GM12878 (cell line): Measurements from ENCODE around the gene MAGI3. TPM values are rescaled to one million over a fixed set of nuclear protein-coding genes. Genes with fewer than 3 reads are reported as not detected.

Experiments used
- ATAC-seq: fragments of 200-7000 bp; cut with Tn5 transposase; 3 replicates; pipeline ENCODE4 v1.9.1; 2020; ENCODE audit warnings: mild to moderate bottlenecking, moderate library complexity
- BruUV-seq: library from RNA; stranded (reverse); fragments of 400-500 nt; replicated peaks from 2 replicates; lab custom pipeline; 2021; lab: Mats Ljungman, UMichigan
- CTCF ChIA-PET: fragments of 300-600 bp; sonication (Branson Sonifier 250); formaldehyde crosslinking; extraction: SDS; loops from one replicate; lab custom pipeline; 2021; ENCODE audit warnings: inconsistent platforms; lab: Yijun Ruan, JAX
- POLR2A ChIA-PET: fragments of 350-600 bp; formaldehyde crosslinking; extraction: SDS; loops from one replicate; lab custom pipeline; 2021; ENCODE audit warnings: inconsistent platforms; lab: Charles Lee
- RAD21 ChIA-PET: fragments of 300-600 bp; sonication (Branson Sonifier 250); formaldehyde crosslinking; loops from one replicate; lab custom pipeline; 2023; ENCODE audit warnings: antibody characterized with exemption; ENCODE audit not compliant: unreplicated experiment; lab: Charles Lee
- SMC1A ChIA-PET: fragments of 300-600 bp; sonication (Branson Sonifier 250); formaldehyde crosslinking; loops from one replicate; lab custom pipeline; 2023; ENCODE audit not compliant: unreplicated experiment, uncharacterized antibody; lab: Charles Lee
- DNase-seq: peaks from one replicate; pipeline ENCODE4 v3.0.0-alpha.2; 2011; ENCODE audit warnings: low read depth, low spot score
- FAIRE-seq: peaks from 3 replicates; lab custom pipeline; 2011; peaks lifted over from hg19 to GRCh38; lab: Jason Lieb, UNC
- H2AFZ ChIP-seq: 2 replicates; pipeline ENCODE4 v1.6.0; 2011; ENCODE audit warnings: low read depth, low read length, control low read depth; ENCODE audit not compliant: control insufficient read depth
- H3K27ac ChIP-seq: 2 replicates; pipeline ENCODE4 v1.5.1; 2011; ENCODE audit warnings: control low read depth; ENCODE audit not compliant: control insufficient read depth, insufficient read depth
- H3K27me3 ChIP-seq, 2 experiments: replicated peaks in 1 of 2; 2 replicates each; pipeline versions ENCODE4 v1.6.0 to v1.6.1; 2011; ENCODE audit warnings: low read length in 1 of 2; ENCODE audit not compliant: control insufficient read depth in 2 of 2, insufficient read depth in 2 of 2
- H3K36me3 ChIP-seq, 2 experiments: 2 replicates each; pipeline ENCODE4 v1.5.1; 2011; ENCODE audit warnings: low read length in 1 of 2; ENCODE audit not compliant: control insufficient read depth in 2 of 2, insufficient read depth in 2 of 2
- H3K4me1 ChIP-seq: 2 replicates; pipeline ENCODE4 v1.6.1; 2011; ENCODE audit warnings: mild to moderate bottlenecking, low read length, moderate library complexity, mixed read lengths; ENCODE audit not compliant: control insufficient read depth, insufficient read depth
- H3K4me2 ChIP-seq: 2 replicates; pipeline ENCODE4 v1.6.0; 2011; ENCODE audit warnings: control low read depth; ENCODE audit not compliant: control insufficient read depth, insufficient read depth
- H3K4me3 ChIP-seq: fragments of 200-600 bp; sonication (generic); 2 replicates; pipeline ENCODE4 v1.5.1; 2016
- H3K79me2 ChIP-seq: 2 replicates; pipeline ENCODE4 v1.6.0; 2011; ENCODE audit warnings: low read length; ENCODE audit not compliant: control insufficient read depth, insufficient read depth
- H3K9ac ChIP-seq: 2 replicates; pipeline ENCODE4 v1.8.0; 2011; ENCODE audit warnings: low read length, control low read depth, mixed read lengths; ENCODE audit not compliant: control insufficient read depth, insufficient read depth
- H3K9me3 ChIP-seq: replicated peaks from 3 replicates; pipeline ENCODE4 v1.5.1; 2011; ENCODE audit warnings: mild to moderate bottlenecking, low read length; ENCODE audit not compliant: control insufficient read depth, insufficient read depth
- H4K20me1 ChIP-seq: 2 replicates; pipeline ENCODE4 v1.6.0; 2011; ENCODE audit not compliant: control insufficient read depth, insufficient read depth
- FOS ChIP-seq: IDR thresholded peaks from 3 replicates; pipeline ENCODE4 v1.6.1; 2011; ENCODE audit warnings: borderline replicate concordance; ENCODE audit not compliant: insufficient read length; ENCODE audit errors: extremely low read depth
- RUNX3 ChIP-seq: IDR thresholded peaks from 2 replicates; pipeline ENCODE4 v1.6.1; 2012; ENCODE audit warnings: low read length, inconsistent platforms
- SRF ChIP-seq, 2 experiments: IDR thresholded peaks; 2 replicates each; pipeline ENCODE4 v1.6.1; 2011; ENCODE audit warnings: low read depth in 2 of 2, low read length in 2 of 2, mild to moderate bottlenecking in 1 of 2, moderate library complexity in 1 of 2
- WGBS: methylation state at CpG from one replicate; pipeline ENCODE4 v1.1.6; 2016; ENCODE audit warnings: low lambda C conversion rate; ENCODE audit not compliant: insufficient replicate concordance, insufficient coverage; ENCODE audit errors: missing lambda C conversion rate; 5-methylcytosine and 5-hydroxymethylcytosine counted together
- in situ Hi-C: fragments of 300-500 bp; cut with MboI; formaldehyde crosslinking; loops from 9 replicates; pipeline ENCODE4 v1.14.3; 2018; ENCODE audit warnings: mixed read lengths
- intact Hi-C: fragments of 100-400 bp; cut with micrococcal nuclease; formaldehyde crosslinking; loops from one replicate; pipeline ENCODE4 v1.14.2; 2022; ENCODE audit not compliant: unreplicated experiment
- polyA plus RNA-seq, 11 experiments: library from polyadenylated mRNA; depleted of rRNA in 4 of 11; unstranded in 6 of 11; stranded (reverse) in 5 of 11; fragments of >200 nt; fragmentation: Nextera tagmentation in 4 of 11; fragmentation: Illumina TruSeq in 1 of 11; extraction: Ambion mirVana in 4 of 11; extraction: Trizol in 1 of 11; gene quantifications; 1 replicate in 1 of 11; 2 replicates in 10 of 11; pipeline versions ENCODE4 v1.2.1 to v1.2.3, GENCODE V29; 2011 to 2016; ENCODE audit warnings: inconsistent platforms in 2 of 11, missing spikeins in 2 of 11, low read depth in 1 of 11
- total RNA-seq, 4 experiments: library from RNA; depleted of rRNA in 3 of 4; stranded (reverse); fragments of >200 nt in 3 of 4; fragmentation: Illumina TruSeq in 1 of 4; extraction: Trizol in 1 of 4; gene quantifications; 2 replicates each; pipeline versions ENCODE4 v1.2.1 to v1.2.3, GENCODE V29; 2013 to 2021
- TF ChIP-seq, protein P1 (sequence below): fragments of 450-650 bp; IDR thresholded peaks from 2 replicates; pipeline ENCODE4 v1.6.1; 2017; ENCODE audit warnings: mild to moderate bottlenecking, low read depth, inconsistent platforms; ENCODE audit not compliant: poor library complexity, severe bottlenecking
- TF ChIP-seq, protein P2 (sequence below): fragments of 150-350 bp; IDR thresholded peaks from 2 replicates; pipeline ENCODE4 v1.6.1; 2014; ENCODE audit warnings: mild to moderate bottlenecking, low read depth, low read length

MAGI3 gene
- total and polyA plus RNA-seq, 10 of the 15 experiments (the other 5 are each of a cell fraction or from before 2014, with no cell fraction given): 0.17 to 0.65 (median 0.32) TPM

DNA sequence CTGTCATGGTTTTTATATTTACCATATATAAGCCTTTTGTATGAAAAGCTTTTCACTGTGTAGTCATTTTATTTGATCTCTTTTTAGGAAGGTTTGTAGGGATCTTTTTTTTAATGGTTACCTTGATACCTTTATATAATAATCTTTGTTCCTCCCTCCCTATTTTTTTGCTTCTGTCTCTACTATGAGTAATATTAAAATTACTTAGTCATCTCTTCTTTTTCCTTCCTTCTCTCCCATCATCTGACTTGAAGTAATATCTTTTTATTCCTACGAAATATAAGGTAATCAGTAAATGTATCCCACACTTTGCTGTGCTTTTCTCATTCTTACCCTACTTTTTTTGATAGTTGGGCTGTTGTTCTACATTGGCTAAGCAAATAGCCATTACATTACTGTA is 161.4 kb downstream of the MAGI3 start (continued):
- TF ChIP-seq, protein P1, sequence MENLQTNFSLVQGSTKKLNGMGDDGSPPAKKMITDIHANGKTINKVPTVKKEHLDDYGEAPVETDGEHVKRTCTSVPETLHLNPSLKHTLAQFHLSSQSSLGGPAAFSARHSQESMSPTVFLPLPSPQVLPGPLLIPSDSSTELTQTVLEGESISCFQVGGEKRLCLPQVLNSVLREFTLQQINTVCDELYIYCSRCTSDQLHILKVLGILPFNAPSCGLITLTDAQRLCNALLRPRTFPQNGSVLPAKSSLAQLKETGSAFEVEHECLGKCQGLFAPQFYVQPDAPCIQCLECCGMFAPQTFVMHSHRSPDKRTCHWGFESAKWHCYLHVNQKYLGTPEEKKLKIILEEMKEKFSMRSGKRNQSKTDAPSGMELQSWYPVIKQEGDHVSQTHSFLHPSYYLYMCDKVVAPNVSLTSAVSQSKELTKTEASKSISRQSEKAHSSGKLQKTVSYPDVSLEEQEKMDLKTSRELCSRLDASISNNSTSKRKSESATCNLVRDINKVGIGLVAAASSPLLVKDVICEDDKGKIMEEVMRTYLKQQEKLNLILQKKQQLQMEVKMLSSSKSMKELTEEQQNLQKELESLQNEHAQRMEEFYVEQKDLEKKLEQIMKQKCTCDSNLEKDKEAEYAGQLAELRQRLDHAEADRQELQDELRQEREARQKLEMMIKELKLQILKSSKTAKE: no peak

DNA sequence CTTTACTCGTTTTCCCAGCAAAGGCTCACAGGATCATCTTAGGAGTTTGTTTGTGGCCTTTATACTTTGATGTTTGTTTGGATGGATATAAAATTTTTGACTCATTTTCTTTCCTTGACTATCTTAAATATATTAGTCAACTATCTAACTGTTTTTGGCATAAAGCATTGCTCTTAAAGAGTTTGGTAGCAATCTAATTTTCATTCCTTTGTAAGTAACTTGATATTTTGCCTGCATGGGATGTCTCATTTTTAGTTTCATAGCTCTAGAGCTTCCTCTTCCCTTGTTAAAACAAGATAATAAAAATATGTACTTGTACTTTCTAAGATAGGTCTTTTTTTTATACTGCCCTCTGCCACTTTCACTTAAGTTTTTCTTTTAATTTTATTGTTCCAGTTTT is 161.9 kb downstream of the MAGI3 start:
- no peaks in the 10 kb centered on the region for H3K36me3 ChIP-seq
- FAIRE-seq (peak; percentile 23), ATAC-seq (no peak), DNase-seq (no peak)
- in situ Hi-C loops: no loop called here
- TF ChIP-seq SRF (IDR thresholded peaks at IDR 0.05; ENCODE audit: low read depth in 2 of 2, low read length in 2 of 2): no peak
- no peak for TF ChIP-seq RUNX3
- TF ChIP-seq, protein P2, sequence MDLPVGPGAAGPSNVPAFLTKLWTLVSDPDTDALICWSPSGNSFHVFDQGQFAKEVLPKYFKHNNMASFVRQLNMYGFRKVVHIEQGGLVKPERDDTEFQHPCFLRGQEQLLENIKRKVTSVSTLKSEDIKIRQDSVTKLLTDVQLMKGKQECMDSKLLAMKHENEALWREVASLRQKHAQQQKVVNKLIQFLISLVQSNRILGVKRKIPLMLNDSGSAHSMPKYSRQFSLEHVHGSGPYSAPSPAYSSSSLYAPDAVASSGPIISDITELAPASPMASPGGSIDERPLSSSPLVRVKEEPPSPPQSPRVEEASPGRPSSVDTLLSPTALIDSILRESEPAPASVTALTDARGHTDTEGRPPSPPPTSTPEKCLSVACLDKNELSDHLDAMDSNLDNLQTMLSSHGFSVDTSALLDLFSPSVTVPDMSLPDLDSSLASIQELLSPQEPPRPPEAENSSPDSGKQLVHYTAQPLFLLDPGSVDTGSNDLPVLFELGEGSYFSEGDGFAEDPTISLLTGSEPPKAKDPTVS: no peak
- no peak for TF ChIP-seq FOS
- H3K27ac ChIP-seq: no peak overlapping the region
- no peaks in the 10 kb centered on the region for H3K9me3 ChIP-seq
- H3K4me2 ChIP-seq: no peak overlapping the region
- ChIA-PET SMC1A (no interaction called here), POLR2A (no interaction called here), RAD21 (no interaction called here), CTCF (no interaction called here)
- H3K4me1 ChIP-seq: no peaks in the 10 kb centered on the region
- WGBS: 29% methylated on average over 1 of the region's 1 CpG
- BruUV-seq: no TSS peak
- H3K79me2 ChIP-seq: no peaks in the 10 kb centered on the region
- H2AFZ ChIP-seq: no peak overlapping the region
- H4K20me1 ChIP-seq: no peaks in the 10 kb centered on the region
- H3K4me3 ChIP-seq: no peak overlapping the region
- H3K27me3 ChIP-seq: no peaks in the 10 kb centered on the region; a peak in 1 of 4 replicates
- H3K9ac ChIP-seq: no peak overlapping the region
- intact Hi-C loops: no loop called here
